GM12891 (cell line): ENCODE results near the gene PEAK1.

Source experiments
- POLR2A ChIP-seq: IDR thresholded peaks from 2 replicates; pipeline ENCODE4 v1.6.1; 2011; ENCODE audit warnings: low read depth, low read length, control low read depth
- TAF1 ChIP-seq: IDR thresholded peaks from 2 replicates; pipeline ENCODE4 v1.6.1; 2011; ENCODE audit warnings: low read depth, low read length, control low read depth

GRCh38 chr15:77096541-77096940, 323.4 kb downstream of the PEAK1 start:
- TF ChIP-seq TAF1, result no peak
- TF ChIP-seq POLR2A, result no peak
